Fibroblast of villous mesenchyme (primary cell): ENCODE results near the gene AGBL3. TPM values are rescaled to one million over a fixed set of nuclear protein-coding genes. Genes with fewer than 3 reads are reported as not detected.

Experiments
- DNase-seq: peaks from one replicate; pipeline ENCODE4 v3.0.0-alpha.2; 2010; ENCODE audit warnings: low read depth
- H3K4me3 ChIP-seq: 2 replicates; pipeline ENCODE4 v1.5.1; 2011; ENCODE audit warnings: low read depth, mild to moderate bottlenecking, low read length
- total RNA-seq: library from RNA; depleted of rRNA; stranded (reverse); fragments of >200 nt; gene quantifications from 2 replicates; pipeline ENCODE4 v1.2.3, GENCODE V29; 2012
- TF ChIP-seq, protein P1 (sequence below): IDR thresholded peaks from 2 replicates; pipeline ENCODE4 v1.5.1; 2012; ENCODE audit warnings: low read depth, mild to moderate bottlenecking, low read length; ENCODE audit not compliant: insufficient read depth

The AGBL3 gene
- total RNA-seq, 1 donor: 1.3 TPM

GRCh38 chr7:135184254-135184841 lies 198.0 kb downstream of the AGBL3 start:
- no peak overlapping the region for H3K4me3 ChIP-seq
- TF ChIP-seq, protein P1, sequence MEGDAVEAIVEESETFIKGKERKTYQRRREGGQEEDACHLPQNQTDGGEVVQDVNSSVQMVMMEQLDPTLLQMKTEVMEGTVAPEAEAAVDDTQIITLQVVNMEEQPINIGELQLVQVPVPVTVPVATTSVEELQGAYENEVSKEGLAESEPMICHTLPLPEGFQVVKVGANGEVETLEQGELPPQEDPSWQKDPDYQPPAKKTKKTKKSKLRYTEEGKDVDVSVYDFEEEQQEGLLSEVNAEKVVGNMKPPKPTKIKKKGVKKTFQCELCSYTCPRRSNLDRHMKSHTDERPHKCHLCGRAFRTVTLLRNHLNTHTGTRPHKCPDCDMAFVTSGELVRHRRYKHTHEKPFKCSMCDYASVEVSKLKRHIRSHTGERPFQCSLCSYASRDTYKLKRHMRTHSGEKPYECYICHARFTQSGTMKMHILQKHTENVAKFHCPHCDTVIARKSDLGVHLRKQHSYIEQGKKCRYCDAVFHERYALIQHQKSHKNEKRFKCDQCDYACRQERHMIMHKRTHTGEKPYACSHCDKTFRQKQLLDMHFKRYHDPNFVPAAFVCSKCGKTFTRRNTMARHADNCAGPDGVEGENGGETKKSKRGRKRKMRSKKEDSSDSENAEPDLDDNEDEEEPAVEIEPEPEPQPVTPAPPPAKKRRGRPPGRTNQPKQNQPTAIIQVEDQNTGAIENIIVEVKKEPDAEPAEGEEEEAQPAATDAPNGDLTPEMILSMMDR: no peak
- no peak for DNase-seq

Other genes starting within 250 kb of the AGBL3 start
- gene CALD1, start 206.9 kb upstream of the AGBL3 start, total RNA-seq: 1,676 and 3,507 TPM in 2 replicates
- gene TMEM140, start 161.6 kb downstream of the AGBL3 start, total RNA-seq: 3.5 and 5.2 TPM in 2 replicates
- 32.5 and 34.1 TPM in 2 replicates for gene CYREN, start 184.2 kb downstream of the AGBL3 start, total RNA-seq
- 4.3 and 5.8 TPM in 2 replicates for gene WDR91, start 225.0 kb downstream of the AGBL3 start, total RNA-seq
- gene STRA8, start 247.3 kb downstream of the AGBL3 start, total RNA-seq: not detected in 2 replicates